Keratinocyte (primary cell): ENCODE measurements around the gene BNC1. TPM values are rescaled to one million over a fixed set of nuclear protein-coding genes. Genes with fewer than 3 reads are reported as not detected.
A peak's percentile ranks its signal among the peaks of the same experiment; 100 is the strongest.

Experiments
- DNase-seq: peaks from one replicate; pipeline ENCODE4 v3.0.0-alpha.2; 2011; ENCODE audit warnings: low read depth, missing footprints, low spot score
- FAIRE-seq: peaks from 2 replicates; lab custom pipeline; 2011; peaks lifted over from hg19 to GRCh38; lab: Jason Lieb, UNC
- H2AFZ ChIP-seq: 2 replicates; pipeline ENCODE4 v1.6.0; 2012; ENCODE audit warnings: low read length, control low read depth, inconsistent platforms; ENCODE audit not compliant: control insufficient read depth
- H3K27ac ChIP-seq: 2 replicates; pipeline ENCODE4 v1.5.1; 2011; ENCODE audit warnings: low read length; ENCODE audit not compliant: control insufficient read depth, insufficient read depth
- H3K27me3 ChIP-seq: 3 replicates; pipeline ENCODE4 v1.6.0; 2011; ENCODE audit warnings: low read length; ENCODE audit not compliant: control insufficient read depth, insufficient read depth; ENCODE audit errors: extremely low read depth
- H3K36me3 ChIP-seq, 2 experiments: 2 replicates in 1 of 2; 3 replicates in 1 of 2; pipeline ENCODE4 v1.5.1; 2011; ENCODE audit warnings: low read length in 2 of 2, mild to moderate bottlenecking in 1 of 2; ENCODE audit not compliant: control insufficient read depth in 2 of 2, insufficient read depth in 2 of 2; ENCODE audit errors: extremely low read depth in 1 of 2
- H3K4me1 ChIP-seq: 3 replicates; pipeline ENCODE4 v1.5.1; 2011; ENCODE audit warnings: low read length; ENCODE audit not compliant: control insufficient read depth, insufficient read depth; ENCODE audit errors: extremely low read depth
- H3K4me2 ChIP-seq: 3 replicates; pipeline ENCODE4 v1.6.0; 2011; ENCODE audit warnings: low read depth, low read length; ENCODE audit not compliant: control insufficient read depth, insufficient read depth; ENCODE audit errors: extremely low read depth
- H3K4me3 ChIP-seq, 3 experiments: fragments of 200-600 bp in 1 of 3; sonication (generic) in 1 of 3; 2 replicates in 2 of 3; 3 replicates in 1 of 3; pipeline ENCODE4 v1.5.1; 2011 to 2016; ENCODE audit warnings: low read length in 3 of 3, mild to moderate bottlenecking in 3 of 3, control low read depth in 2 of 3, inconsistent platforms in 1 of 3, low read depth in 1 of 3, mixed read lengths in 1 of 3, mixed run types in 1 of 3, moderate library complexity in 1 of 3; ENCODE audit not compliant: control insufficient read depth in 2 of 3, insufficient read depth in 2 of 3; ENCODE audit errors: extremely low read depth in 1 of 3
- H3K79me2 ChIP-seq: 2 replicates; pipeline ENCODE4 v1.6.0; 2012; ENCODE audit warnings: low read length; ENCODE audit not compliant: control insufficient read depth, insufficient read depth
- H3K9ac ChIP-seq: 3 replicates; pipeline ENCODE4 v1.6.0; 2011; ENCODE audit warnings: low read length; ENCODE audit not compliant: control insufficient read depth, insufficient read depth; ENCODE audit errors: extremely low read depth
- H3K9me1 ChIP-seq: 3 replicates; pipeline ENCODE4 v1.6.0; 2011; ENCODE audit warnings: low read length; ENCODE audit not compliant: control insufficient read depth, insufficient read depth; ENCODE audit errors: extremely low read depth
- H3K9me3 ChIP-seq: 2 replicates; pipeline ENCODE4 v1.5.1; 2012; ENCODE audit warnings: low read depth, low read length; ENCODE audit not compliant: control insufficient read depth
- H4K20me1 ChIP-seq: 3 replicates; pipeline ENCODE4 v1.6.0; 2011; ENCODE audit warnings: low read length; ENCODE audit not compliant: control insufficient read depth, insufficient read depth; ENCODE audit errors: extremely low read depth
- CTCF ChIP-seq, 3 experiments: IDR thresholded peaks in 1 of 3; conservative IDR thresholded peaks in 1 of 3; optimal IDR thresholded peaks in 1 of 3; 2 replicates in 2 of 3; 3 replicates in 1 of 3; pipeline versions ENCODE3 to v1.5.1; 2011; ENCODE audit warnings: low read length in 3 of 3, mild to moderate bottlenecking in 3 of 3, moderate library complexity in 2 of 3, control low read depth in 1 of 3, inconsistent platforms in 1 of 3; ENCODE audit not compliant: insufficient read depth in 2 of 3; ENCODE audit errors: extremely low read depth in 1 of 3
- EZH2 ChIP-seq: IDR thresholded peaks from one replicate; pipeline ENCODE4 v1.6.1; 2012; ENCODE audit warnings: inconsistent platforms, mild to moderate bottlenecking, low read length, moderate library complexity
- dilution Hi-C: fragments of 300-500 bp; cut with MboI; formaldehyde crosslinking; loops from one replicate; pipeline ENCODE4 v1.7.0; 2020; ENCODE audit warnings: low sequenced_read_pairs; ENCODE audit not compliant: extremely low pct_ligation_motif_present
- polyA plus RNA-seq, 5 experiments: library from polyadenylated mRNA; depleted of rRNA in 3 of 5; stranded (reverse) in 3 of 5; stranded (forward) in 1 of 5; unstranded in 1 of 5; fragments of >200 nt; gene quantifications; 1 replicate in 1 of 5; 2 replicates in 3 of 5; 3 replicates in 1 of 5; pipeline versions ENCODE4 v1.2.1 to v1.2.3, GENCODE V29; 2011 to 2012; ENCODE audit warnings: missing spikeins in 2 of 5, low read depth in 1 of 5, low replicate concordance in 1 of 5

Gene BNC1
- polyA plus RNA-seq, 1 donor (not counting 4 experiments of a cell fraction or from before 2014, with no cell fraction given), result 137 TPM

- no peak for TF ChIP-seq EZH2
- TF ChIP-seq CTCF (optimal IDR thresholded peaks at IDR 0.05 in 1 of 3, IDR thresholded peaks at IDR 0.05 in 1 of 3, conservative IDR thresholded peaks at IDR 0.05 in 1 of 3; ENCODE audit: extremely low read depth in 1 of 3, insufficient read depth in 2 of 3, low read length in 3 of 3), result no peak
- no peak for DNase-seq
- Histone ChIP-seq H3K9ac (no peak overlapping the region), H3K4me3 (no peak overlapping the region), H3K9me1 (no peaks in the 10 kb centered on the region), H3K36me3 (no peaks in the 10 kb centered on the region), H3K27me3 (no peaks in the 10 kb centered on the region), H3K9me3 (no peaks in the 10 kb centered on the region), H4K20me1 (no peaks in the 10 kb centered on the region), H3K27ac (no peak overlapping the region), H3K4me1 (peaks cover 13% of the 10 kb centered on the region), H3K4me2 (no peak overlapping the region), H2AFZ (no peak overlapping the region), H3K79me2 (no peaks in the 10 kb centered on the region)
- dilution Hi-C loops, result no loop called here
- FAIRE-seq, result peak; percentile 90
Measured at GRCh38 chr15:83300826-83301225, 16.4 kb upstream of the BNC1 start.

- Histone ChIP-seq H4K20me1 (no peaks in the 10 kb centered on the region), H3K79me2 (no peaks in the 10 kb centered on the region), H3K27me3 (no peaks in the 10 kb centered on the region), H3K9me1 (no peaks in the 10 kb centered on the region), H3K4me3 (no peak overlapping the region), H2AFZ (peak overlapping the region; percentile 61), H3K27ac (no peak overlapping the region), H3K9me3 (no peaks in the 10 kb centered on the region), H3K36me3 (no peaks in the 10 kb centered on the region), H3K4me1 (no peaks in the 10 kb centered on the region), H3K9ac (no peak overlapping the region), H3K4me2 (no peak overlapping the region)
- FAIRE-seq (peak; percentile 44), DNase-seq (no peak)
- no peak for TF ChIP-seq EZH2
- no peak for TF ChIP-seq CTCF (optimal IDR thresholded peaks at IDR 0.05 in 1 of 3, IDR thresholded peaks at IDR 0.05 in 1 of 3, conservative IDR thresholded peaks at IDR 0.05 in 1 of 3; ENCODE audit: extremely low read depth in 1 of 3, insufficient read depth in 2 of 3, low read length in 3 of 3)
- dilution Hi-C loops, result no loop called here
Measured at GRCh38 chr15:83299462-83299861, 15.0 kb upstream of the BNC1 start.
